Left ventricle myocardium inferior (tissue), 1 donor: ENCODE measurements around the gene TCAF1. TPM values are rescaled to one million over a fixed set of nuclear protein-coding genes. Genes with fewer than 3 reads are reported as not detected.

Experiments
- DNase-seq: peaks from one replicate; pipeline ENCODE4 v3.0.0-alpha.2; 2020
- H3K27ac ChIP-seq: fragments of 200-600 bp; replicated peaks from 2 replicates; pipeline ENCODE4 v1.8.0; 2021
- H3K27me3 ChIP-seq: fragments of 200-600 bp; 2 replicates; pipeline ENCODE4 v1.8.0; 2021; ENCODE audit warnings: low read depth
- H3K36me3 ChIP-seq: fragments of 200-600 bp; 2 replicates; pipeline ENCODE4 v1.8.0; 2021
- H3K4me1 ChIP-seq: fragments of 200-600 bp; 2 replicates; pipeline ENCODE4 v1.8.0; 2021
- H3K4me3 ChIP-seq: fragments of 200-600 bp; 2 replicates; pipeline ENCODE4 v1.8.0; 2021; ENCODE audit warnings: mild to moderate bottlenecking, moderate library complexity
- H3K9me3 ChIP-seq: fragments of 200-600 bp; replicated peaks from 2 replicates; pipeline ENCODE4 v1.8.0; 2021
- intact Hi-C: fragments of 100-400 bp; cut with micrococcal nuclease; formaldehyde crosslinking; loops from one replicate; pipeline ENCODE4 v1.11.0; 2022
- total RNA-seq: library from RNA; stranded (reverse); fragmentation: NEBNext Ultra II Directional; extraction: Animal tissue kit (Norgen Biotek cat#: 25700); gene quantifications from one replicate; pipeline ENCODE4 v1.2.1, GENCODE V29; 2021
- TF ChIP-seq, protein P1 (sequence below): fragments of 200-600 bp; IDR thresholded peaks from 2 replicates; pipeline ENCODE4 v1.8.0; 2021; ENCODE audit warnings: antibody characterized with exemption, mild to moderate bottlenecking, borderline replicate concordance
- donor health status: DM: no; HTN: yes; CAD: no; lungs with severe emphysema.

Gene TCAF1
- total RNA-seq, 1 donor from 2014 or later, result 38.2 TPM

DNA sequence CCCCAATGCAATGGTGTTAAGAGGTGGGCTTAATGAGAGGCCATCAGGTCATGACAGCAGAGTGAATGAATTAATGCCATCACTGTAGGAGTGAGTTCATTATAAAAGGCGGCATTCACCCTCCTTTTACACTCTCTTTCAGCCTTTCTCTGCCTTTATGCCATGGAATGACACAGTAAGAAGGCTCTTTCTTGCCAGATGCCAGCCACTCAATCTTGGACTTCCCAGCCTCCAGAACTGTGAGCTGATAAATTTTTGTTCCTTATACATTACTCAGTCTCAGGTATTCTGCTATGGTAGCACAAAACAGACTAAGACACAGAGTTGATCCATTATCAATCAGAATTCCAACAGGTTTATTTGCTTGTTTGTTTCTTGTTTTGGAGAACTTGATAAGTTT lies 3.2 kb downstream of the TCAF1 start:
- Histone ChIP-seq H3K4me1 (peaks cover 34% of the 10 kb centered on the region), H3K9me3 (peaks cover 6% of the 10 kb centered on the region), H3K36me3 (no peaks in the 10 kb centered on the region), H3K27ac (no peak overlapping the region), H3K27me3 (no peaks in the 10 kb centered on the region), H3K4me3 (no peak overlapping the region)
- no peak for DNase-seq
- TF ChIP-seq, protein P1, sequence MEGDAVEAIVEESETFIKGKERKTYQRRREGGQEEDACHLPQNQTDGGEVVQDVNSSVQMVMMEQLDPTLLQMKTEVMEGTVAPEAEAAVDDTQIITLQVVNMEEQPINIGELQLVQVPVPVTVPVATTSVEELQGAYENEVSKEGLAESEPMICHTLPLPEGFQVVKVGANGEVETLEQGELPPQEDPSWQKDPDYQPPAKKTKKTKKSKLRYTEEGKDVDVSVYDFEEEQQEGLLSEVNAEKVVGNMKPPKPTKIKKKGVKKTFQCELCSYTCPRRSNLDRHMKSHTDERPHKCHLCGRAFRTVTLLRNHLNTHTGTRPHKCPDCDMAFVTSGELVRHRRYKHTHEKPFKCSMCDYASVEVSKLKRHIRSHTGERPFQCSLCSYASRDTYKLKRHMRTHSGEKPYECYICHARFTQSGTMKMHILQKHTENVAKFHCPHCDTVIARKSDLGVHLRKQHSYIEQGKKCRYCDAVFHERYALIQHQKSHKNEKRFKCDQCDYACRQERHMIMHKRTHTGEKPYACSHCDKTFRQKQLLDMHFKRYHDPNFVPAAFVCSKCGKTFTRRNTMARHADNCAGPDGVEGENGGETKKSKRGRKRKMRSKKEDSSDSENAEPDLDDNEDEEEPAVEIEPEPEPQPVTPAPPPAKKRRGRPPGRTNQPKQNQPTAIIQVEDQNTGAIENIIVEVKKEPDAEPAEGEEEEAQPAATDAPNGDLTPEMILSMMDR, result no peak
- intact Hi-C loops, result no loop called here

DNA sequence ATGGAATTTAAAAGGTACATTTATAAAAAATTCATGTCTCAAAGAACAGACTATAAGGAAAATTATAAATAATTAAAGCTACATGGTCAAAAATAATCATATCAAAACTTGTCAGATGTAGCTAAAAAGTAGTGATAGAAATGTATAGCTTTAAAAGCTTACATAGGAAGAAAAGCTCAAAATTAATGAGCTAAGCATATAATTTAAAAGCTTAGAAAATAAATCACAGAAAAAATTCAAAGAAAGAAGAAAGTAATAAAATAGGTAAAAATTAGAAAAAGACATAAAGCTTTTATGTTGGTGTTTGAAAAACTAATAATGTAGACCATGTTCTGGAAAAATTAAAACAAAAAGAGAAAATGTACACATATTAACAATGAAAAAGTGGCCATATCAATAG lies 5.3 kb downstream of the TCAF1 start:
- TF ChIP-seq, protein P1, result no peak
- Histone ChIP-seq H3K36me3 (no peaks in the 10 kb centered on the region), H3K4me1 (peaks cover 26% of the 10 kb centered on the region), H3K4me3 (no peak overlapping the region), H3K27ac (no peak overlapping the region), H3K27me3 (no peaks in the 10 kb centered on the region), H3K9me3 (peaks cover 23% of the 10 kb centered on the region)
- intact Hi-C loops, result no loop called here
- no peak for DNase-seq

DNA sequence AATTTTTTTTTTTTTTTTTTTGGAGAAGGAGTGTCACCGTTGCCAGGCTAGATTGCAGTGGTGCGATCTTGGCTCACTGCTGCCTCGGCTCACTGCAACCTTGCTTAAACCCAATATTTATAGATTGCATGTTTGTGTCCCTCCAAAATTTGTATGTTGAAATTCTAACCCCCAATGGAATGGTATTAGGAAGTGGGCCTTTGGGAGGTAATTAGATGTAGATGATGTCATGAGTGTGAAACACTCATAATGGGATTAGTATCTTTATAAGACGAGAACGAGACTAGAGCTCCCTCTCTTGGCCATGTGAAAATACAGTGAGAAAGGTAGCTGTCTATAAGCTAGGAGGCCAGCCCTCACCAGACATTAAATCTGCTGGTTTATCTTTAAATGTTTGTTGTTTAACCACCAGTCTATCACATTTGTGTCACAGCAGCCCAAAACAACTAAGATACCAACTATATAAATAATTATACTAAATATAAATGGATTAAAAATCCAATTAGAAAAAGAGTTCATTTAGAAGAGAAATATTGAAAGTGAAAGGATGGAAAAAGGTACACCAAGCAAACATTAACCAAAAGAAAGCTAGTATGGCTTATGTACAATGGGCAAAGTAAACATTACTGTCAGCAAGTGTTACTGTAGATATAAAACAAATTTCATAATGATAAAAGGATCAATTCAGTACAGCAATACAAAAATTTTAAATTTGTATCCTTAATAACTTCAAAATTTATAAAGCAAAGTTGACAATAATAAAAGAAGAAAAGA lies 9.3 kb downstream of the TCAF1 start:
- H3K27me3 ChIP-seq, result no peaks in the 10 kb centered on the region
- H3K27ac ChIP-seq, result no peak overlapping the region
- no peak overlapping the region for H3K4me3 ChIP-seq
- H3K4me1 ChIP-seq, result no peaks in the 10 kb centered on the region
- TF ChIP-seq, protein P1, result no peak
- no peak for DNase-seq
- H3K9me3 ChIP-seq, result peaks cover 36% of the 10 kb centered on the region
- intact Hi-C loops, result no loop called here
- peaks cover 12% of the 10 kb centered on the region for H3K36me3 ChIP-seq

DNA sequence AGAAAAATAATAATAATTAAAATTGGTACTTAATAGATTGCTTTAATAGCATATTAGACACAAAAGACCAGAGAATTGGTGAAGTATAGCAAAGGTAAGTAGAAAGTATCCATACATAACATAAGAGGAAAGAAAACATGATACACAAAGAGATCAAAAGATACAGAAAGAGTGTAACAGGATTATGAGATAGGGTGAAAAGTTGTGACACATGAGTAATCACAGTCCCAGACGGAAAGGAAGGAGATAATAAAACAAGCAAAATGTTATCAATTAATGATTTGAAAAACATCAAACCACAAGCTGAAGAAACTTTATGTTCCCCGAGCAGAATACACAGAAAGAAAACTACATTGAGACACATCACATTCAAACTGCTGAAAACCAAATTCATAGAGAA lies 10.5 kb downstream of the TCAF1 start:
- Histone ChIP-seq H3K27me3 (no peaks in the 10 kb centered on the region), H3K4me1 (no peaks in the 10 kb centered on the region), H3K36me3 (peaks cover 12% of the 10 kb centered on the region), H3K4me3 (no peak overlapping the region), H3K27ac (no peak overlapping the region), H3K9me3 (peaks cover 36% of the 10 kb centered on the region)
- no peak for DNase-seq
- intact Hi-C loops, result no loop called here
- TF ChIP-seq, protein P1, result no peak

DNA sequence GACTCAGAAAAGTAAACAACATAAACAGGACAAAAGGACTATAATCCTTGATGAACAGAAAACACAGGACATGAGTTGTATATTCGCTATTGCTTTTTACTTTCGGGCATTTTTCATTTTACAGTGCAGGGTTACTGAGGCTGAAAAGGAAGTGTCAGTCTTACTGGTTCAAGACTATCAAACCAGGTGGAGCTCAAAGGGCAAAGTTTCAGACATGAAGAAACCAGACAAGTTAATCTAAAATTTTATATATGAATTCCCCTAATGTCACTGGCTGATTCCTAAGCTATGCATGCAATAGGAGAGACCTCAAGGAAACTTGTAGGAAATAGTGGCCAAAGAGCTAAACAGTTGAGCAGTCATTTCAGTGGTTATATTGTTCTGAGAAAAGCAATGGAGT lies 11.4 kb downstream of the TCAF1 start:
- peaks cover 36% of the 10 kb centered on the region for H3K9me3 ChIP-seq
- no peak for DNase-seq
- peaks cover 7% of the 10 kb centered on the region for H3K4me1 ChIP-seq
- no peak overlapping the region for H3K4me3 ChIP-seq
- no peaks in the 10 kb centered on the region for H3K27me3 ChIP-seq
- peaks cover 12% of the 10 kb centered on the region for H3K36me3 ChIP-seq
- TF ChIP-seq, protein P1, result no peak
- no peak overlapping the region for H3K27ac ChIP-seq
- intact Hi-C loops, result no loop called here
